OCI-M1 (cell line): ENCODE data around the gene DNM3.
"Not testable (repeated sequence)": the region's sequence is repeated elsewhere in the genome, so short reads cannot be mapped to it uniquely, and the experiment has no call there.

Source experiments
- DNase-seq: peaks from one replicate; lab custom pipeline; 2025; lab: John Stamatoyannopoulos, UW

Gene DNM3

DNA sequence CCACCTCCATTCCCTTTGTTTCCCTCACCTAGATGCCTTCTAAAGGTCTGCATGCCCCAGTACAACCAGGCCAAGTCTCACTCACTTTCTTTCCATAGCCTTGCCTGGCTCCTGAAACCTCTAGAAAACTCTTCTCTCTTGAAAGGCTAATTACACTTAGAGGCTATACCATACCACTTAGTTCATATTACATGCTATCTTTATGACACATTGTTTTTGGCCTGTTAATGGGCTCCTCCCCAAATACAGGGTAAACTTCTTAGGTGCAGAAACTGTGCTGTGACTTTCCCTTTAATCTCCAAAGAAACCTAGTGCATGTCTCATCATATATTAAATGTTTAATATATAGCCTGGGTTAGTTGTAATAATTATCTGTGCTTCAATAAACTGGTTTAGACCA, 522.6 kb downstream of the DNM3 start:
- DNase-seq, result no peak

DNA sequence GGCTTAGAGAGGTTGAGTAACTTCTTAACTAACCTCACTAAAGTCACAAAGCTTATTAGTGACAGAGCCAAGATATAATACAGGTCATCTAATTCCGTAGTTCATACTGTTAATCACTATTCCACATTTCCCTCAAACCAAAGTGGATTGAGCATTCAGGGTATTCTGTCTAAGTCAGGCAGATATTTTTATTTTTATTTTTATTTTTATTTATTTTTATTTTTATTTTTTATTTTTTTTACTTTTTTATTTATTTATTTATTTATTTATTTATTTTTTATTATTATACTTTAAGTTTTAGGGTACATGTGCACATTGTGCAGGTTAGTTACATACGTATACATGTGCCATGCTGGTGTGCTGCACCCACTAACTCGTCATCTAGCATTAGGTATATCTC, 530.3 kb downstream of the DNM3 start:
- not testable (repeated sequence) for DNase-seq

DNA sequence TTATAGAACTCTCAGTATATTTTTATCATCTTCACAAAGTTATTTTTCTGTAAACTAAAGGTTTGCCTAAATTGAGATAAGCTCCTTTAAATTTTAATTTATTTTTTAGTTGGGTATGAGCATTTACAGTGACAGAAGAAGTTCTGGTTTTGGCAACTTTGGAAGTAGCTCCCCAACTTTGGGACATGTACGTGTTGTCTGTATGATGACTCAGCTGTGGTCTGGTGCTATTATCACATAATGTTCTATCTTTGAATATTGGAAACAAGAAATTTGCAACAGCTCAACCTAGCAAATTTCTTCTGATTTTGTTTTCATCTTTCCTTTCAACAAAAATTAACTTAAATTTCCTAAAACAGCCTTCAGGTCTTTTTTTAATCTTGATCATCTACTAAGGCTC, 532.6 kb downstream of the DNM3 start:
- peak; percentile 37 for DNase-seq

DNA sequence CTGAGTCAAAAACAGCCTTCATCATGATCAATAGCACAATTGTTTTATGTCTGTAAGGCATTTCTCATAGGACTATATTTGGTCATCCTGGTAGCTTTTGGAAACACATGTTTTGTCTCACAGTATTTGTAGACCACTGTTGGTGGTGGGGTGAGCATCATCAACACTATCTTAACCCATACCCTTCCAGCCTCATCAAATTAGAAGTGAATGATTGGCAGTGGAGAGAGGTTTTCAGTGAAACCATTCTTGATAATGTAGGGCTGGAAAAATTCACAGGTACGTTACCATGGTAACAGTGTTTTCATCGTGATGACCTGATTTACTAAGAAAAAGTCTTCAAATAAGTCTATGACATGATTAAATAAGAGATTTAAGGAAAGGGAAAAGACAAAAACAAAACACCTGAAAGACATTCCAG, 533.9 kb downstream of the DNM3 start:
- no peak for DNase-seq

DNA sequence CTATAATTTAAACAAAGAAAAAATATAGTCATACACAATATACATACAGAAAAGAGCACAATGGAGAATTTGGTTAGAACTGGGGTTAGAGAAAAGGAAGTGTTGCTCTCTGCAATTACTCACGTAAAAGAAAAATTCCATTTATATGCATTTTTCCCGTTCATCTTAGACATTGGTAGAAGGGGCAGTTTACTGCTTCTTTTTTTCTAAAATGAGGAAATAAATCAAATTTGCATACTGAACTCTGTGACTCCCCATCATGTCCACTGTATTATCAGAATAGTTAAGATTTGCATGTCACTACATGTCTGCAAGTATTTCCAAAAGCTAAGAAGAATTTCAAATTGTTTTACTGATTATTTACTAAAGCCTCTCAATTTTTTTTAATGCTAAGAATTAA, 535.1 kb downstream of the DNM3 start:
- DNase-seq, result peak; percentile 17

DNA sequence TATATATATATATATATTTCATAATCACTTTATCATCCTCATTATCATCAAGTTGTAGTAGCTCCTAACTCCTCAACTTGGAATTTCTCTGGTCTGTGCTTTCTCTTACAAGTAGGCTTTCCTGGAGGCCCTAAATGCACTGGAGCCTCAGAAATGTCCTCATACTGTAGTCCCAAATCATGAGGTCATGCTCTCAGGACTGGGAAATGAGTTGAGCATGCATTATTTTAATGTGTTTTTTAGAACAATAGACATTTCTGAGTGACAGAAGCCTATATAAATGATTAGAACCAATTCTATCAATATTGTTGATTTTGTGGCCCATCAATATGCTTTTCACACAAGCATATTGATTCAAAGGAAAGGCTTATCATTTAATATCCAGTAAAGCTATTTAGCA, 536.3 kb downstream of the DNM3 start:
- DNase-seq, result no peak

DNA sequence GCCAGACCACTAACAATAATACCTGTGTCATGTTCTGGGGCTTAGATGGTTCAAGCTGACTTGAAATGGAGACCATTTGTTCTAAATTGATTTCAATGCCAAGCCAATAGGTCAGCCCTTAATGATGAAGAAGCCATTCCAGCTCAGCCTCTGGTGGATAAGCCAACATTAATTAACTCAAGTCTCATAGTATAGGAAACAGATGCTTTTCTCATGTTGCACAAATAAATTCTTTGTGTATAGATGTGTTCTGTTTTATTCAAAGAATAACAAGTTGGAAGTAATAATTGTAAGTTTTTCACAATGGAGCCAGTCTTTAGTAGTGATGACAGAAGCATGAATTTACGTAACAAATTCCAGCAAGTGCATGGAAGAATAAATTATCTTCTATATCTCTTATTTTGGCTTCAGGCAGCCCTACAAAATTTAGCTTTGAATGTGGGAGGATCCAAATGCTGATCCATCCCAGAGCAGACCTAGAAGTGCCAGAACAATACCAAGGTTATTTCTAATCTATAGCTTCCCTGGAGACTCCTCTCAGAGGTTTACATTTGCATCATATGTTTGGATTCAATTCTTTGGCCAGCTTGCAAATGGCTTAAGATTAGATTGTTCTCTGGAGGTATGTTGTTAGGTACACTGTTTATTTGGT, 536.9 kb downstream of the DNM3 start:
- no peak for DNase-seq

DNA sequence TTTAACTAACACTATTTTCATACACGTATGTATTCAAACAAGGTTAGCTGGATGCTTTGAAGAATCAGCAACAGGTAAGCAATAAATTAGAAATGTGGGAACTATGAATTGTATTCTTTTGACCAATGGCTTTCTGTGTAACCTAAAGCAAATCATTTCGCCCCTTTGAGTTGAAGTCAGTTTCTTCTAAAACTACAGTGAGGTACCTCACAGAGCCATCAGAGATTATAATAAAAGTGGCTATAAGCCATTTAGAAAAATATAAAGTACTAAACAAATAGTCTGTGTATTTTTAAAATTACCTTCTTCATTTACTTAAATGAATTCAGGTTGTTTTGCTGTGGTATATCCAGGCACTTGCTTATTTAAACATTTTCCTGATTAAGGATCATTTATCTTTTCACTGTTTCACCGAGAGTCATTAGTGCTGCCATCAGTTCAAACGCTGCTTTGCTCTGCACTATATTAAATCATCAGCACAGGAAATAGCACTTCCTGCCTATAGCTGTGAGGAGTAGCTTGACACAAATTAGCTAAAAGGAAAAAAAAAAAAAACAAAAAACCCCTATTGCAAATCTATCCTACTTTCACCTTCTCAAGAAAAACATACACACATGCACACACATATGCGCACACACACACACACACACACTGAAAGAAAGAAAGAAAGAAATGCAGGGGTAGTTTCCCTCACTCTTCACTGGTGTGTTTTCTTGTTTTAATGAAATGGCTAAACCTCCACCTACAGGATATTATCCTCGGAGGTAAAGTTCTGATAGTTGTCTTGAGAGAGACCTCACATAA, 539.3 kb downstream of the DNM3 start:
- no peak for DNase-seq

DNA sequence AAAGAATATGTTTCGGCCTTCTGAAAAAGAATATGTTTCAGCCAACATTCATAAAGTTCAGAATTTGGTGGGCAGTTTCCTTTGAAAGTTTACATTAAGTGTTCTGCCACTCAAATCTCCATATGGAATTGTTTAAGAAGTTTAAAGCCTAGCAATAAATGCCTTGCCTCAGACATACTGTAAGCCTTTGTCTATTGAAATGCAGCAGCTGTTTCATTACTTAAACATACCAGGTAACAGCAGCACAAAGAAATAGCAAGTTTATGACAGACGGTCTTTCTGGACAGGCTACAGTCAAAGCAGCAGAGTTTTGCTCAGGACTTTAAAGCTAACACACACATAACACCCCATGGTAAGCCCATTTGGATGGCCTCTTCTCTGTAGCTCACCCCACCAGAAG, 540.6 kb downstream of the DNM3 start:
- DNase-seq, result no peak

DNA sequence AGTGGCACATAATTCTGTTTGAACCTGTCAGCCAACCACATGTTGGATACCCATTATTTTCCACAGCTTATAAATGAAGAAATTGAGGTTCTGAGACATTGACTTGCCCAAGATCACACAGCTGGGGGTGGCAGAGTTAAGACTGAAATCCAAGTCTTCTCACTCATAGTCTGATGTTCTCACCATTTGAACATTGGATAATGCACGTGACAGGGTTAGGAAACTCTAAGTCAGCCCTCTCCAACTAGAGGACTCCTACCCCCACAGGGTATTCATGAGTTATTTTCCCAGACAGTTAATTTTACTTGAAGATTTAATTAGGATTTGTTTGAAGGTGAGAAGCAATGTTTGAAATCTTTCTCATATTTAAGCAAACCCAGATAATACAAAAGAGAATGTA, 541.1 kb downstream of the DNM3 start:
- no peak for DNase-seq

DNA sequence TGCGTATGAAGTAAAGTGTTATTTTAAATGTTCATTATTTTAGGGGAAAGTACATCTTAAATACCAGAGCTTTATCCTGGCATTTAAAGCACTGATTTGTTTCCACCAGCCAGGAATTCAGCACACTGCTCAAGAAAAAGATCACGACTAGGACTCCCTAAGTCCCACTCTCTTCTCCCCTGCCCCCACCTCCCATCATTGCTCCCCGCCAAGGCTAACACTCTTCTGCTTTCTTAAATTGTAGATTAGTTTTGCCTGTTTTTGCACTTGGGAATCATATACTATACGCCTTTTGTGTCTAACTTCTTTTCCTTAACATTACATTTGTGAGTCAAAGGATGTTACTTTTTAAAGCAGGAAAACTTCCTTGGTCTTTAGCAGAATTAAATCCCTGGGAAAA, 541.7 kb downstream of the DNM3 start:
- no peak for DNase-seq

DNA sequence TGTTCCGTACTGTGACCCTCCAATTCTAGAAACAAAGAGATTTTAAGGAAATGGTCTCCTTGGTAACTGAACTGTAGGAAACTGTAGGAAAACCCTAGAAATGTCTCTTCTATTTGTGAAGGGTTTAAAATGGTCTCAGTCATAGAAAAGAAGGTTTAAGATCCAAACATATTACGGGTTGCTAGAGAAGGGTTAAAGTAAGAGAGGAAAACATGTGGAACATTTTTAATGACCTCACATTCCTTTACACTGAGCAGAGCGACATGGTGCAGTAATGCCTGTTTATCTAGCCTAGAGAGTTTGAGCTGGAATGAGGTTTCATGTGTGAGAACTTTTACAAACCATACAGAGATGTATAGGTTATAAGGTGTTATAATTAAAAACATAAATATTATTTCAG, 542.2 kb downstream of the DNM3 start:
- DNase-seq, result no peak

DNA sequence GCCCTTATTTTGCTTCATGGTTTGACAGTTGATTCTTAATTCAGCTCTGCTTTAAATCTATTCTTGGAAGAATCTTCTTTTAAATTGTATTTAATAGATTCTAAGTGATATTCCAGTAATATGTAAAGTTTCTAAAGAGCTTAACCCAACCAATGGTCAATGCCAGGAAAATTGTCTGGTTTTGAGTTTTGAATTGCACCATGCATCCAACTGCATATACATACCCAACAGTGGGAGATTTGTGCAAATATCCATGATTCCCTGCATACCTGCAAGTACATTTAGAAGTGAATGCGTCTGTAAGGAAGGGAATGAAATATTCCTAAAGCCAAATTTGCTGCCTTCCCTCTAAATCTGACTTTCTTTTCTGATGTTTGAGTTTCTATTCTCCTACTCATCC, 543.4 kb downstream of the DNM3 start:
- no peak for DNase-seq

DNA sequence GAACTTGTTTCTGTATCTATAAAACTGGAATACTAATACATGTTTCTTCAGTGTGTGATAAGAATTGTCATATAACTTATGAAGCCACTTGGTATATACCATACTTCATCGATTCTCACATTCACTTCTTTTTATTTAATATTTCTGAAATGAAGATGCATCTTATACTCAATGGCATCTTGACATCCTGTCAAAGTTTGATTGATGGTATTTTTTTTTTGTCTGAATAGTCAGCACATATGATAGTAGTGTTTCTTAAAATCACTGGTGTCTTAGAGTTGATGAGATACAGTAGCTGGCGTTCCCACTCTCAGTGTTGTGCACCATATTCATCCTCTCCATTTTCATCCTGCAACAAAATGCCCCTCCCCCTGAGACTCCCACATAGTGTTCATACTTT, 544.7 kb downstream of the DNM3 start:
- no peak for DNase-seq

DNA sequence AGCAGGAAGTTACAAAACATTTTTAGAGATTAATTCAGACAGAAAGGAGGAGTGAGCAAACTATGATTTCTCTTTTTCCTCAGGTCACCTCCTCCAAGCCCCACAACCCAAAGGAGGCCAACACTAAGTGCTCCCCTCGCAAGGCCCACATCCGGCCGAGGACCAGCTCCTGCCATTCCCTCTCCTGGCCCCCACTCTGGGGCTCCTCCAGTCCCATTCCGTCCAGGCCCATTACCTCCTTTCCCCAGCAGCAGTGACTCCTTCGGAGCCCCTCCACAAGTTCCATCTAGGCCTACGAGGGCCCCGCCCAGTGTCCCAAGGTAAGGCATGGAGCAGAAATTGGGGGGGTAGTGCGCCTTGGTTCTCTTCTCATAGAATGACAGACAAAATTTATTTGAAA, 547.2 kb downstream of the DNM3 start:
- DNase-seq, result no peak

DNA sequence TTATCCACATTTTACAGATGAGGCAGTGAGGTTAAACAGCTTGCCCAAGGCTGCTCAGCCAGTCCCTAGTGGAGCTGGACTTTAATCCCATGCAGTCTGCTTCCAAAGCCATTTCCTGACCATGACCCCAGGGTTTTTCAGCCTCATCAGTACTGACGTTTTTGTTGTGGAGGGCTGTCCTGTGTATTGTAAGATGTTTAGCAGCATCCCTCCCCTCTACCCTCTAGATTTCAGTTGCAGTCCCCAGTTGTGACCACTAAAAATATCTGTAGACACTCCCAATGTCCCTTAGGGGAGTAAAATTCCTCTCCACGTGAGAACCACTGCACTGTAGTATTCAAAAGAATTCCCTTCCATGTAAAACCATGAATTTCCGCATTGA, 549.0 kb downstream of the DNM3 start:
- no peak for DNase-seq

DNA sequence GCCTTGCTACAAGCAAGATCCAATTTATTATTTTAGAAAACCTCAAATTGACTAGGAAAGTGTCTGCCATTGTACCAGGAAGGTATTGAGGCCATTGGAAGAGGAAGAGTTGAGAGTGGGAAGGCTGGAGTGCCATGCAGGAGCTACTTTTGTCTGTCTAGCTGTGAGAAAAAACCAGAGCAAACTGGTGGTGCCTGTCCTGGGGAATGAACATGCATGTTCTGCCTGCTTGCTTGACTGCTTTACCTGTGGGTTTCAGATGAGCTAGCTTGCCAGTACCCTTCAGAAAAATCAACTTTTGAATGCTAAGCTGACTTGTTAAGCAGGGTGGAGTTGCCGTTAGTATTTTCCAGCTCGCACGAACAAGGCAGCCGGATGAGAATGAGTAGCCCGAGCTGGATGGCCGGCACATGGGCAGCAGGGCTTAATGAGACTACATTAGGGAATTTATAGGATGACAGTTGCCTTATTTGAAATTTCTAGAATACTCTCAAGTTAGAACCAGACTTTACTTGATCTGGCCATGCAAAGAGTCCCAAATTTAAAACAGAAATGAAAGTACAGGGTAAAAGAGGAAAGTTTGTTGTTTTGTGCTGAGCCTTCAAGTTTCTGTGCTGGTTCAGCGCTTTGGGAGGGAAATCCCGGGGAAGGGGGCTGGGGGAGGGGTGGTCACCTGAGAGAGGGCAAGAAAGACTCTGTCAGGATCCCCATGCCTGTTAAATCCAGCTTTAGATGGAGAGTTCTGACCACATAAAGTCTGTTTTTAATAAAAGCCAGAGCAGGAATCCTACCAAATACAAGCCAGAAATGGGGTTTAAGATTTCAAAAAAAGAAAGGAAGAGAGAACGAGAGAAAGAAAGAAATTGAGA, 549.6 kb downstream of the DNM3 start:
- no peak for DNase-seq

DNA sequence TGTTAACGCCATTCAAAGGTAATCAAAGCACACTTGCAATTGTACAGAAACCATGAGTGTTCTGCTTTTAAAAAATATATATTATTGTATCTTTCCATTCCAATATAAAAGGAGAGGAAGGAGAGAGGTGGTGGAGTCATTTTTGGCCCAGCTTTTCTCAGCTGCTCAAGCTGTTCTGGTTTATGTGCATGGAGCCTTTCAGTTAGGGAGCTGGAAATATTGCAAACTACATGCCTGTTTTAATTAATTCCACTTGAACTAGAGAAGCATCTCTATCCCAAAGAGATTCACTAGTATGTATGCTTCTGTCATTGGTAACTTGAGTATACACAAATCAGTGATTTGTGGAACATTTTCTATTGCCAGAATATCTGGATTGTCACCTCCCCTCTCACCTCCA, 550.7 kb downstream of the DNM3 start:
- DNase-seq, result no peak

DNA sequence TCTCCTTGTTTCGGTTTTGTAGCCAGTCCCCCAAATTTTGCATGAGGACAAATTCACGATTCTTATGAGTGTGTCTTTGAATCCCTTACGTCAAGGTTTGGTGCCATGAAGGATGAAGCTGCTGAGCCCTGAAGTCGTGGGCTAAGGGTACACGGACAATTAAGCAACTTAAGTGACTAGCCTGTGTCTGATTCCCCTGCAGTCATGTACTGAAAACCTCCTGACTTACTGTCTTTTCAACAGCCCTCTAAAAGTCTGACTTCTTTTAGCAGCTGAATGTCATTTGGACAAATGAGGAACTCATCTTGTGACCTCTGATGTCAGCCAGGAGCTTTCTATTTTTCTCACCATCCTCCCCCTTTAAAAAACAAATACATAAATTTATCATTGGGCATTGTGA, 552.1 kb downstream of the DNM3 start:
- DNase-seq, result peak; percentile 51

DNA sequence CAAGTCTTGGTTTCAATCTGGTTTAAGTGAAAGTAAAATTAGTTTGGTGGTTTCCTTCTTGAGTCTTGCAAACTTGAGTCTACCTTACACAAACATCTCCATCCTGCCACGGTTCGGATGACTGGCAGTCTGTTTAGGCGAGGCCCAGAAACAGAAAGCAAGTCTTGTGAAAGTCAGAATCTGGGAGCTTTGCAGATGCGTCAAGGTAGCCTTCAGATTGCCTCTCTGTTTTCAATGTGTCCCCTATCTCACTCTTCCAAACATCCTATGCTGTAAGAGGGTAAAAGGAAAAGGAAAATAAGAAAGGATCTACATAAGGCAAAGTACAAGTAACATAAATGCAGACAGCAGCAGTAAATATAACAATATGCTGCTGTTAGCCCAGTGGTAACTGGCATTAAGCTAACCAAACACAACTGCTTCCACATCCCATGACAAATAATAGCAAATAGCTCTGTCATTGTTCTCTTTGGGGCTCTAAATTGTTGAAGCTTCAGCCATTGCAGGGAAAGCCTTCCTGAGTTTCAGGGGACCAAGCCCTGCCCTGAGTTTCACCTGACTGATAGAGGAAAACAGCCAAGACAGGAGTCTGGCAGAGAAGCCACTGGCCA, 552.9 kb downstream of the DNM3 start:
- DNase-seq, result no peak

DNA sequence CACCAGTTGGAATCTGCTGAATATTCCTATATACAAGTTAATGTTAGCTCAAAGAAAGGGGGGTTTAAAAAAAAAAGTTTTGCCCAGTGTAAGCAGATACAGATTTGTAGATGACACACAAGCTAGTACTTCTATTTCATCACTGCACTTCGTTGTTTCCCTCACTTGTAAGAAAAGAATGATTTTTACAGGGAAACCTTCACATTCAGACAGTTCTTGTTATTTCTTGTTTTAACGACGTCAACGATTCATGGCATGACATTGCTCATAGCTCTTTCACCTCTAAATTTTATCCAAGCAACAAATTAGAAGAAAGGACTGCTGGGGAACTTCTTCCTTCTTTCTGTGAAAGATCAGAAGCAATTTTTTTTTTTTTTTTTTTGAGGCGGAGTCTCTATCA, 553.5 kb downstream of the DNM3 start:
- no peak for DNase-seq

DNA sequence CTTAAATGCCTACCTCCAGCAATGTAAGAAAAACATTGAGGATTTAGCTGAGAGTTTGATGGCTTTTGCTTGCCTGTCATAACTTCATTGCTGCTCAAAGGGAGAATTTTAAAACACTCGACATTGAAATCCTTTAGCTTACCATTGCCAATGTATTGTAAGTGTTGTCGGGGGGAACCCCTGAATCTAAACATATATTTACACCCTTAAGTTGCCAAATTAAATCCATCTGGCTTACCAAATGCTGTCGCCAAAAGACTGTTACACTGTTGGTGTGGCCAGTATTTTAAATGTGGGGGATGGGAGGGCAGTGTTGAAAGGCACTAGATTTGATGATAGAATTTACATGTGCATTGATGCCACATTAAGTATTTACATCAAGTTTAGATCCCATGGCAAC, 554.3 kb downstream of the DNM3 start:
- no peak for DNase-seq

DNA sequence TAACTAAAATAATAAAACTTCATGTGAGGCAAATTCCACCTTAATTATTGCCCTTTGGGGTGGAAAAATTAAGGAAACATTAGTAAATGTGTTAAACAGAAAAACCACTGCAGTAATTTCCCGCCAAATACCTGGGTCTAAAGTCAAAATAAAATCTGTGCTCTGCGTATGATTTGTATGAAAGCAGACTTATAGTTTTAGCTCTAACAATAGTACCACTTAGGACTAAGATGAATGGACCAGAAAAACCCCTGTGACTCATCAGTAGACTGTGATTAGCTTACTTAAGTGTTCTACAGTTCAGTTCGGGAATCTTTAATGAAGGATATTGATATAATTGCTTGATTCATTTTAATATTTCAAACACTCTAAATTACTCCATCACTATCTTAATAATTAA, 555.9 kb downstream of the DNM3 start:
- no peak for DNase-seq
